ENCODE results near the gene TSGA10.

Gene TSGA10

GRCh38 chr2:98948956-98949739 is 205.6 kb downstream of the TSGA10 start:
- DNase-seq: no peak

DNA sequence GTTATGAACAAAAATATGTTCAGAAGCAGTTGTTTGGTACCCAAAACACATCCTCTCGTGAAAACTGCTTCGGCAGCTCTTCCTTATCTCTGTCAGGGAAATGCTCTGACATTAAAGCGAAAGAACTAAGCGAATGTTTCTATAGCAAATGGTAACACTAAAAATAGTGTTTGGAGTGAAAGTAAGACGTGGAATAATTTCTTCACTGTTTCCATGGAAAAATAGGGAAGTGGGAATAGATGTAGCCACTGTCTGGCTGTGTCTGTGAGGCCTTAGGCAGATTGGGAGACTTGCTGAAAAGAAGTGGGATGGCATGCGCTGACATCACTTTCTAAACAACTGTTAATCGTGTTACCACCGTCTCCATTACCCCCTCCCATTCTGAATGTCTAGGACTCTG is 207.2 kb downstream of the TSGA10 start:
- no peak for DNase-seq

Measured in nucleus accumbens (tissue), 56 donors.